Measurements from ENCODE around the gene ATRNL1. TPM values are rescaled to one million over a fixed set of nuclear protein-coding genes. Genes with fewer than 3 reads are reported as not detected.

Gene ATRNL1
- total and polyA plus RNA-seq, 2 experiments from 2014 or later, result 4.8 to 29.7 TPM

- Histone ChIP-seq H2AFZ (no peak overlapping the region), H3F3A (replicated peaks; ENCODE audit: low read depth) (no peaks in the 10 kb centered on the region), H3K79me2 (replicated peaks; ENCODE audit: insufficient read depth) (no peaks in the 10 kb centered on the region), H3K27ac (ENCODE audit: low read depth) (no peak overlapping the region), H4K20me1 (replicated peaks; ENCODE audit: insufficient read depth) (no peaks in the 10 kb centered on the region), H3K9me2 (ENCODE audit: insufficient read depth) (no peaks in the 10 kb centered on the region), H3K4me2 (no peak overlapping the region), H3K4me1 (ENCODE audit: insufficient read depth) (peaks cover 28% of the 10 kb centered on the region), H3K27me3 (ENCODE audit: insufficient read depth) (no peaks in the 10 kb centered on the region), H3K36me3 (ENCODE audit: insufficient read depth) (no peaks in the 10 kb centered on the region), H3K4me3 (no peak overlapping the region)
- Mint-ChIP-seq H3K4me1 (peaks cover 31% of the 10 kb centered on the region), H3K27me3 (ENCODE audit: insufficient read depth, low read depth, poor library complexity) (peaks cover 1% of the 10 kb centered on the region), H3K27ac (0 out of 2 replicates have a peak overlapping the region, but pooled peaks have one; percentile 40), H3K4me3 (no peak overlapping the region), H3K9me3 (no peaks in the 10 kb centered on the region), H3K36me3 (ENCODE audit: low read depth) (no peaks in the 10 kb centered on the region)
- TF ChIP-seq EZH2phosphoT487 (IDR thresholded peaks at IDR 0.05; ENCODE audit: unreplicated experiment) (no peak), ZNF331 (CRISPR knock-in tag; IDR thresholded peaks at IDR 0.05; ENCODE audit: low read depth) (no peak), REST (IDR thresholded peaks at IDR 0.05; ENCODE audit: unreplicated experiment) (no peak), JUNB (IDR thresholded peaks at IDR 0.05; ENCODE audit: unreplicated experiment) (no peak), ZNF114 (CRISPR knock-in tag; IDR thresholded peaks at IDR 0.05) (no peak), EZH2 (IDR thresholded peaks at IDR 0.05; ENCODE audit: low read depth, unreplicated experiment) (no peak)
- no peak for DNase-seq (ENCODE audit: low spot score)
- ATAC-seq, result no peak
Observed at GRCh38 chr10:115802911-115803310, 709.7 kb downstream of the ATRNL1 start.

- Histone ChIP-seq H3K27ac (ENCODE audit: low read depth) (no peak overlapping the region), H3F3A (replicated peaks; ENCODE audit: low read depth) (no peaks in the 10 kb centered on the region), H4K20me1 (replicated peaks; ENCODE audit: insufficient read depth) (no peaks in the 10 kb centered on the region; the same call in 1 of the 2 replicates), H2AFZ (no peak overlapping the region), H3K36me3 (ENCODE audit: insufficient read depth) (no peaks in the 10 kb centered on the region), H3K9me2 (ENCODE audit: insufficient read depth) (no peaks in the 10 kb centered on the region), H3K79me2 (replicated peaks; ENCODE audit: insufficient read depth) (no peaks in the 10 kb centered on the region), H3K4me2 (no peak overlapping the region), H3K4me3 (no peak overlapping the region), H3K4me1 (ENCODE audit: insufficient read depth) (no peaks in the 10 kb centered on the region), H3K27me3 (ENCODE audit: insufficient read depth) (no peaks in the 10 kb centered on the region)
- Mint-ChIP-seq H3K9me3 (peaks cover 4% of the 10 kb centered on the region; the same call in 2 of the 3 replicates), H3K27ac (no peak overlapping the region), H3K4me3 (no peak overlapping the region), H3K4me1 (peaks cover 4% of the 10 kb centered on the region; the same call in 2 of the 3 replicates), H3K36me3 (ENCODE audit: low read depth) (no peaks in the 10 kb centered on the region; the same call in 2 of the 3 replicates), H3K27me3 (ENCODE audit: insufficient read depth, low read depth, poor library complexity) (no peaks in the 10 kb centered on the region)
- ATAC-seq, result no peak
- DNase-seq (ENCODE audit: low spot score), result no peak
- no peak for TF ChIP-seq ZNF462 (CRISPR knock-in tag; IDR thresholded peaks at IDR 0.05)
- no peak for TF ChIP-seq STAT1 (IDR thresholded peaks at IDR 0.05; ENCODE audit: unreplicated experiment)
- no peak for TF ChIP-seq REST (IDR thresholded peaks at IDR 0.05; ENCODE audit: unreplicated experiment)
- TF ChIP-seq EZH2 (IDR thresholded peaks at IDR 0.05; ENCODE audit: low read depth, unreplicated experiment), result no peak
- no peak for TF ChIP-seq POLR2AphosphoS5 (IDR thresholded peaks at IDR 0.05; ENCODE audit: low read depth)
Observed at GRCh38 chr10:115814542-115814941, 721.4 kb downstream of the ATRNL1 start.

Measured in GM23338 (cell line).